Caco-2 (cell line): ENCODE data around the gene CLEC4G. TPM values are rescaled to one million over a fixed set of nuclear protein-coding genes. Genes with fewer than 3 reads are reported as not detected.

Experiments
- BruUV-seq: library from RNA; stranded (reverse); fragments of 400-500 nt; replicated peaks from 2 replicates; lab custom pipeline; 2021; lab: Mats Ljungman, UMichigan
- CTCF ChIA-PET: fragments of 300-600 bp; sonication (Branson Sonifier 250); formaldehyde crosslinking; loops from one replicate; lab custom pipeline; 2022; ENCODE audit warnings: antibody characterized with exemption; lab: Charles Lee
- POLR2A ChIA-PET: fragments of 300-600 bp; sonication (Branson Sonifier 250); formaldehyde crosslinking; loops from one replicate; lab custom pipeline; 2022; ENCODE audit warnings: antibody characterized with exemption; lab: Charles Lee
- DNase-seq, 2 experiments: peaks; one replicate each; pipeline versions ENCODE4 v3.0.0 to v3.0.0-alpha.2; 2020 to 2022
- H3K27me3 ChIP-seq: replicated peaks from 2 replicates; pipeline ENCODE4 v1.6.0; 2011; ENCODE audit warnings: low read length; ENCODE audit not compliant: control insufficient read depth, insufficient read depth
- H3K36me3 ChIP-seq: 2 replicates; pipeline ENCODE4 v1.5.1; 2011; ENCODE audit warnings: low read length; ENCODE audit not compliant: control insufficient read depth, insufficient read depth
- H3K4me1 ChIP-seq: fragments of 250-450 bp; sonication (Bioruptor Pico); 2 replicates; pipeline ENCODE4 v1.5.1; 2020; ENCODE audit warnings: mild to moderate bottlenecking
- H3K4me3 ChIP-seq: 2 replicates; pipeline ENCODE4 v1.5.1; 2011; ENCODE audit warnings: low read depth, mild to moderate bottlenecking, control low read depth, low read length
- H3K9me3 ChIP-seq: fragments of 250-450 bp; sonication (Bioruptor Pico); 2 replicates; pipeline ENCODE4 v1.5.1; 2020; ENCODE audit warnings: mild to moderate bottlenecking, moderate library complexity
- H3K27ac Mint-ChIP-seq: one replicate; pipeline ENCODE4 v1.8.0; 2022; ENCODE audit warnings: mixed read lengths; ENCODE audit not compliant: unreplicated experiment
- H3K27me3 Mint-ChIP-seq: one replicate; pipeline ENCODE4 v1.8.0; 2022; ENCODE audit warnings: mixed read lengths; ENCODE audit not compliant: insufficient read depth, unreplicated experiment
- H3K36me3 Mint-ChIP-seq: one replicate; pipeline ENCODE4 v1.8.0; 2022; ENCODE audit warnings: mild to moderate bottlenecking, mixed read lengths; ENCODE audit not compliant: insufficient read depth, unreplicated experiment
- H3K4me1 Mint-ChIP-seq: one replicate; pipeline ENCODE4 v1.8.0; 2022; ENCODE audit warnings: low read depth, mixed read lengths; ENCODE audit not compliant: unreplicated experiment
- H3K4me3 Mint-ChIP-seq: one replicate; pipeline ENCODE4 v1.8.0; 2022; ENCODE audit warnings: mild to moderate bottlenecking, moderate library complexity, mixed read lengths; ENCODE audit not compliant: unreplicated experiment
- H3K9me3 Mint-ChIP-seq: one replicate; pipeline ENCODE4 v1.8.0; 2022; ENCODE audit warnings: mixed read lengths; ENCODE audit not compliant: unreplicated experiment
- CTCF ChIP-seq, 2 experiments: fragments of 200-600 bp in 1 of 2; IDR thresholded peaks; 1 replicate in 1 of 2; 2 replicates in 1 of 2; pipeline versions ENCODE4 v1.5.1 to v1.8.0; 2011 to 2022; ENCODE audit warnings: antibody characterized with exemption in 1 of 2, control low read depth in 1 of 2, inconsistent platforms in 1 of 2, low read depth in 1 of 2, low read length in 1 of 2, mild to moderate bottlenecking in 1 of 2, moderate library complexity in 1 of 2; ENCODE audit not compliant: insufficient read depth in 1 of 2, severe bottlenecking in 1 of 2, unreplicated experiment in 1 of 2
- intact Hi-C: fragments of 100-400 bp; cut with micrococcal nuclease; formaldehyde crosslinking; loops from one replicate; pipeline ENCODE4 v1.10.0; 2022; ENCODE audit not compliant: unreplicated experiment
- total RNA-seq: library from RNA; stranded (reverse); gene quantifications from 2 replicates; pipeline ENCODE4 v1.2.3, GENCODE V29; 2022

Gene CLEC4G
- total RNA-seq, 1 experiment from 2014 or later = not detected

- Histone ChIP-seq H3K4me3 (peak overlapping the region; percentile 97), H3K9me3 (no peaks in the 10 kb centered on the region), H3K27me3 (no peaks in the 10 kb centered on the region), H3K4me1 (peaks cover 13% of the 10 kb centered on the region; the same call in 1 of the 2 replicates), H3K36me3 (no peaks in the 10 kb centered on the region)
- DNase-seq = peak; percentile 47 to 54
- H3K4me3 Mint-ChIP-seq = peak overlapping the region; percentile 82
- BruUV-seq = no TSS peak
- peak overlapping the region; percentile 77 for H3K27ac Mint-ChIP-seq
- H3K27me3 Mint-ChIP-seq = no peaks in the 10 kb centered on the region
- H3K4me1 Mint-ChIP-seq = peaks cover 9% of the 10 kb centered on the region
- POLR2A ChIA-PET = interaction anchor here (0.6 kb wide), 2 partner anchors 41 to 56 kb away, joined by 3 to 4 read pairs; no protein-coding TSS in a partner anchor
- H3K36me3 Mint-ChIP-seq = peaks cover 16% of the 10 kb centered on the region
- intact Hi-C loops = no loop called here
- CTCF ChIA-PET = interaction anchor here (0.6 to 1.7 kb wide), 25 partner anchors 11 to 1232 kb away, joined by 3 to 34 read pairs (median 4); partner anchors contain the start of genes CAMSAP3, PET100, RETN and XAB2
- no peak for TF ChIP-seq CTCF (IDR thresholded peaks at IDR 0.05; ENCODE audit: insufficient read depth in 1 of 2, low read depth in 1 of 2, low read length in 1 of 2, severe bottlenecking in 1 of 2, unreplicated experiment in 1 of 2)
- H3K9me3 Mint-ChIP-seq = no peaks in the 10 kb centered on the region
These were observed 50.4 kb downstream of the CLEC4G start for GRCh38 chr19:7681340-7682174.

DNA sequence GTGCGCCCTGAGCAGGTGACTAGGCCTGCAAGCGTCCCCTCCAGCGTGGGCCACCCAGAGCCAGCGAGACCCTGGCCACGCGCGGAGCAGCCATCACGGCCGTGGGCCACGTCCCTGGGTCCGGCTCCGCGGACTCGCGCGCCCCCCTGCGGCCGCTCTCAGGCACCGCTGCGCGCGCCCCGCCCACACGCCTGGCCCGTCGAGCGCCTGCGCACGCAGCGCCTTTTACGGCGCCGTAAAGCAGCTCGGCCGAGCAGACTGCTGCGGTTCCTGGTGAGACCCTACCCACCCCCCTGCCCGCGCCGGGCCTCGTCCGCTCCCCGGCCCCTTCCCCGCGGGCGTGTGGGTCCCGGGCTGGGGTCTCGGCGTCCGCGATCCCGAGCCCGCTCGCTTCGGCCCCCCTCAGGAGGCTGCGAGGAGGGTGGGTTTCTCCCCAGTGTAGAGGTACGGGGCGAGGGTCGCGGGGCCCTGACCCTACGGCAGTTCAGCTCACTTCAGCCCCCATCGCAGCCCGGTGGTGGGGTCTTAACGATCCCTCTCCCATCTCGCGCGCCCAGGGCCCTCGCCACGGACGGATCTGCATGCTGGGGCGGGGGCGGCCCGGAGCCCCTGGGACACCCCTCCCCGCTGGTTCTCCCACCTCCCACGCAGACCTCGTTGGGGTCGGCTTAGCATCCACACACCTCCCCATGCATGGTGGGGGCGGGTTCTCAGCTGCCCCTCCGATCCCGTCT lies 51.1 kb downstream of the CLEC4G start, which contains the start of gene TRAPPC5:
Gene TRAPPC5 (plus strand): TSS at position 228 of the 734 bp plus-strand sequence. CDS start 1,421 bp downstream, outside the sequence.
- peak; percentile 79 to 89 for DNase-seq

More for the DNA sequence above, 51.1 kb downstream of the CLEC4G start, which contains the start of gene TRAPPC5:
- intact Hi-C loops = loop anchor here (1.0 kb wide), 3 partner anchors 28 to 119 kb away; no protein-coding TSS in a partner anchor
- H3K27me3 Mint-ChIP-seq = no peaks in the 10 kb centered on the region
- TF ChIP-seq CTCF (IDR thresholded peaks at IDR 0.05; ENCODE audit: insufficient read depth in 1 of 2, low read depth in 1 of 2, low read length in 1 of 2, severe bottlenecking in 1 of 2, unreplicated experiment in 1 of 2) = peak; percentile 32 to 94
- peak within 1 kb of the TSS; percentile 82 for H3K4me3 Mint-ChIP-seq
- H3K9me3 Mint-ChIP-seq = no peaks in the 10 kb centered on the region
- H3K27ac Mint-ChIP-seq = peak within 1 kb of the TSS; percentile 77
- H3K27me3 ChIP-seq = no peaks in the 10 kb centered on the region
- peak within 1 kb of the TSS; percentile 97 for H3K4me3 ChIP-seq
- no TSS peak for BruUV-seq
- no peaks in the 10 kb centered on the region for H3K9me3 ChIP-seq
- peaks cover 8% of the 10 kb centered on the region for H3K4me1 Mint-ChIP-seq
- POLR2A ChIA-PET = interaction anchor here (0.6 kb wide), 2 partner anchors 40 to 57 kb away, joined by 3 to 4 read pairs; no protein-coding TSS in a partner anchor
- peaks cover 13% of the 10 kb centered on the region; the same call in 1 of the 2 replicates for H3K4me1 ChIP-seq
- H3K36me3 ChIP-seq = no peaks in the 10 kb centered on the region
- peaks cover 11% of the 10 kb centered on the region for H3K36me3 Mint-ChIP-seq
- CTCF ChIA-PET = interaction anchor here (0.6 to 1.7 kb wide), 26 partner anchors 10 to 1231 kb away, joined by 3 to 34 read pairs (median 4); partner anchors contain the start of genes CAMSAP3, PET100, RETN and XAB2
